ENCODE data around the gene ATP6V1C2.
"Not testable (repeated sequence)": the region's sequence is repeated elsewhere in the genome, so short reads cannot be mapped to it uniquely, and the experiment has no call there.

The ATP6V1C2 gene

GRCh38 chr2:10787176-10787968 is 65.9 kb downstream of the ATP6V1C2 start:
- no peak for FAIRE-seq

DNA sequence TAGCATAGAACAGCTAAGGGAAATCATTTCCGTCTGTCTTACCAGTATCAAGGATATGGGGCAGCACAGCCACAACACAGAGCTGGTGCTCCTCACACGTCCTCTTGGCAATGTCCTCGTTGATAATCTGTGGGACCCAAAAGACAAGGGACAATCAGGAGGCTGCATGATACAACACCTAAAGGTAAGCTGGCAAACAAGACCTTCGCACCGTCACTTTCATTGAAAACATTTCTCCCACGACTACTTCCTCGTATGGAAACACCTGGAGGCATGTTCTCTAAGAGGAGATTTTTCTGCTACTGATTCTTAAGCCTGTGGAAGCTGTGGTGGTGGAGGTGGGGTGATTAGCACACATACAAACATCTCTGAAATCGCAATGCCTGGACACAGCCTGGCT is 67.4 kb downstream of the ATP6V1C2 start:
- no peak for FAIRE-seq

- FAIRE-seq: no peak
Observed at GRCh38 chr2:10790228-10790973, 69.0 kb downstream of the ATP6V1C2 start.

DNA sequence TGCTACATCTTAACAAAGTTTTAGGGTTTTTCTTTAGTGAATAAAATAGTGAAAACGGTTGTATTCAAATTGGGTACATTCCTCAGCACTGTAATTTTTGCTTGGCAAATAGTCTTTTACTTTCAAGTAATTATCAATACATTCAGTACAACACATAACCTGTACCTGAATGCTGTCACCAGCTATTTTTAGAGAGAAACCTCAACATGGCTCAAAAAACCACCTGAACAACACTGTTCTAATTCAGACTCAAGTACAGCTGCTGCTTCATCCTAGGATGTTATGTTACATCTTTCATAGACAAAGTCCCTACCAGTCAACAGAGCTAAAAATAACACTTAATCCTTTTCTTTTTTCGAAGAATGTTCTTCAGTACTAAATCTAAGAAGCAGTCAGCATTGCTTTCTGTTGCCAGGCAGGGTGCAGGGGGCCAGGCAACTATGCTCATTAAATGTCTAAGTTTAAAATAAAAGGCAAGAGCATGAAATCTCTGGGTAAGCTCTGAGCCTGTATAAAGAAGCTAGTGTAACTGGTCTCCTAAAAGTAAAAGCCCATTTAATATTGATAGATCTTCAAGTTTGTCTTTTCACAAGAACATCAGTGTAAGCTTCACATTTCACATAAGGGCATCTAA is 70.7 kb downstream of the ATP6V1C2 start:
- no peak for FAIRE-seq

- FAIRE-seq: no peak
Observed at GRCh38 chr2:10792660-10793400, 71.4 kb downstream of the ATP6V1C2 start.

GRCh38 chr2:10793816-10794215 is 72.4 kb downstream of the ATP6V1C2 start:
- FAIRE-seq: no peak

- FAIRE-seq: no peak
Observed at GRCh38 chr2:10794876-10795275, 73.4 kb downstream of the ATP6V1C2 start.

- FAIRE-seq: no peak
Observed at GRCh38 chr2:10795508-10796046, 74.1 kb downstream of the ATP6V1C2 start.

- FAIRE-seq: no peak
Observed at GRCh38 chr2:10796703-10797102, 75.3 kb downstream of the ATP6V1C2 start.

DNA sequence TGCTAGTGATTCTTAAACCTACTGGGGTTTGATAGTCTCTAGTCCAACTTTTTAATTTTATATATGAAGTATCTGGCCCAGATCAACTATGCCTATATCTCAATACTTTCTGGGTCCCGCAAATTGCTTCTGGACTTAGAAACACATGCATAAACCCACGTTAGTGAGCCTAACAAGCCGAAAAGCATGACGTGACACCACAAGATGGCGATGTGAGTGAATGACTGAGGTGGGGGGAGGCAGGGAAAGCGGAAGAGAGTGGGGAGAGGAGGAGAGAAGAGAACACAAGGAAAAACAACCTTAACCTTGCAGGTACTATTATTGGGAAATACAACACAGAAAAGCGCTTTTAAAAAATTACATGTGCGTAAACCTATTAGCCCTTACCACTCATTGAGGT is 77.4 kb downstream of the ATP6V1C2 start:
- FAIRE-seq: no peak

DNA sequence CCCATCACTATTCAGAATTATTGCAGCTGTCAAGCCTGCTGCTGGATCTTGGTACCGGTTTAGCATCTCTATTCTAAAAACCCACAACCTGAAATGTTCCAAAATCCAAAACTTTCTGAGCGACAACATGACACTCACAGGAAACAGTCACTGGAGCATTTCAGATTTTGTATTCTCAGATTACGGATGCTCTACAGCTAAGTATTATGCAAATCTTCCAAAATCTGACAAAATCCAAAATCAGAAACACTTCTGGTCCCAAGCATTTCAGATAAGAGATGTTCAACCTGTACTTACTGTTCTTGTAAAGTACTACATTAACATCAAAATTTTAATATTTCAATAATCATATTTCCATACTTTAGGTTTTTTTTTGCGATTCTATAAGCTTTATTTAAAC is 78.7 kb downstream of the ATP6V1C2 start:
- no peak for FAIRE-seq

DNA sequence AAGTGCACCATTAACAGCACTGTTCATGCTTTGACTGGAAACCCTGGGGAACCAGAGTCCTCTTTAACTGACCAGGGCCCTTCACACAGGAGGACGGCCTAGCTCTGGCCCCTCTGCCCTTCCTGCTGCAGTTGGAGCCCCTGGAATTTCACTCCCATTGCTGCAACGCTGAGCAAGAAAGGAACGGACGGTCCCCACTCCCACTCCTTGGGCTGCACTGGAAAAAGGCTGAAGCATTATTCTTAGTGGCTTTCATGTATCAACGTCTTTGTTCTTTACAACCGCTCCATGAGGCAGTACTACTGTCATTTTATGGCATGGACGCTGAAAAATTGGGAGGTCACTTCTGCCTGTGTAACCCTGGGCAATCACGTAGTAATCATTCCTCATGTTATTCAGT is 81.2 kb downstream of the ATP6V1C2 start:
- no peak for FAIRE-seq

GRCh38 chr2:10805990-10806389 is 84.6 kb downstream of the ATP6V1C2 start:
- FAIRE-seq: not testable (repeated sequence)

DNA sequence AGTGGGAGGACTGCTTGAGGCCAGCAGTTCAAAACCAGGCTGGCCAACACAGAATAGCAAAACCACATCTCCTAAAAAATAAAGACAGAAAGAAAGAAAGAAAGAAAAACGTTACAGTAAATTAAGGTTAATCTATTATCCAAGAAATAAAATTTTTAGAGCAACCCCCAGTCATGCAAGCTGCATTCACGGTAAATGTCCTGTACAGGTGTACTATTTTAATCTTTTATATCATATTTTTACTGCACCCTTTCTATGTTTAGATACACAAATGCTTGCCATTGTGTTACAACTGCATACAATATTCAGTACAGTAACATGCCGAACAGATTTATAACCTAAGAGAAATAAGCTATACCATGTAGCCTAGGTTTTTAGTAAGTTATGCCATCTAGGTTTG is 85.1 kb downstream of the ATP6V1C2 start:
- FAIRE-seq: no peak

DNA sequence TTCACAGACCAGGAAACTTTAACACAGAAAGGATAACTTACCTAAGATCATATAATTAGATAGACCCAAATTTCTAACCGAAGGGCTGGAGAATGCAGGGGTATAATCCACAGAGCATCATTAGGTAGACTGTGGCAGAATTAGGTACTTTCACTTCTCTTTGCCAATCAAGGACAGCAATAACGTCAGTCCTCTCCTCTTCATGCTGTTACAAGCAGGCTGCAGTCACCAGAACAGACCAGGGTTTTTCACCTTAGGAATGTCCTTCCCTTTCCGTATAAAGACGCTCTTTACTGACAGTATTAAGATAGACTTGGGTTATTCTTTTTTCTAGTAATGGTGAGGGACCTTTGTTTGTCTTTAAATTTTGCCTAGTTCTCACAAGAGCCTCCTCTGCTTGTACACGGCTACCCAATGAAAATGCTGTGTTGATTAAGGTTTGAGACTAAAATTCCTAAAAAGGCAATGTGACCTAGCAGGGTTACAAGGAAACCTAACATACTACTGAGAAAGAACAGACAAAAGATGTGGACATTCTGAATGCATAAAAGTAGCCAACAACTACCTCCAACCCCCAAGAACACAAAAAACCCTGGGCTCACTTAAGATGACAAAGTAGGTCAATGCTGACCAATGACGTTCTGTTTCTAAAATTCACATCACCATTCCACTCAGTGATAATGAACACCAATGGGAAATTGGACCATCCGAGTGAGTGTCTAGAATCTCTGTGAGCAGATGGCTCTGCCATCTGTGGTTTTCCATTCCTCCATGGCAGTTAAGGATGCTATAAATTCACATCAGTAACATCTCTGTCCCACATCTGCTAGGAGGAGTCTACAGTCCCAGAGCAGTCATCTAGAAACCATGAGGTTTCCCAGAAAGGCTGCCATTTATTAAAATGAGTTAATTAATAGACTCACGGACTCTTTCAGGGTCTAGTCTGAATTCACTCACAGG is 89.1 kb downstream of the ATP6V1C2 start:
- no peak for FAIRE-seq

DNA sequence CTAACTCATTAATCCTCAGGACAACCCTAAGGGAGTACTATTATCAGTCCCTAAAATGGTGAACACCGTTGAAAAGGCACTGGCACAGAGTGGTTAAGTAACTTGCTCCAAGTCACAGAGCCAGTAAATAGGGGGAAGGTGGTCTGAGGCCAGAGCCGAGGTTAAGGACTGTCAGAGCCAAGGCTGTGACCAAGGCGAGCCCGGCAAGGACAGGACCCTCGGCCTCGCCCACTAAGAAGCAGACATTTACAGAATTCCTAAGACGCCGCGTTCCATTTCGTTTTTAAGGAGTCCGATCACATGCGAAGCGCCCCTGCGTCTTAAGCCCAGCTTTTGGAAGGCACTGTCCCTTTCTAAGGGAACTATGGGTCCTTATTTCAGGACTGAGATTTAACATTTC is 90.1 kb downstream of the ATP6V1C2 start:
- FAIRE-seq: no peak

DNA sequence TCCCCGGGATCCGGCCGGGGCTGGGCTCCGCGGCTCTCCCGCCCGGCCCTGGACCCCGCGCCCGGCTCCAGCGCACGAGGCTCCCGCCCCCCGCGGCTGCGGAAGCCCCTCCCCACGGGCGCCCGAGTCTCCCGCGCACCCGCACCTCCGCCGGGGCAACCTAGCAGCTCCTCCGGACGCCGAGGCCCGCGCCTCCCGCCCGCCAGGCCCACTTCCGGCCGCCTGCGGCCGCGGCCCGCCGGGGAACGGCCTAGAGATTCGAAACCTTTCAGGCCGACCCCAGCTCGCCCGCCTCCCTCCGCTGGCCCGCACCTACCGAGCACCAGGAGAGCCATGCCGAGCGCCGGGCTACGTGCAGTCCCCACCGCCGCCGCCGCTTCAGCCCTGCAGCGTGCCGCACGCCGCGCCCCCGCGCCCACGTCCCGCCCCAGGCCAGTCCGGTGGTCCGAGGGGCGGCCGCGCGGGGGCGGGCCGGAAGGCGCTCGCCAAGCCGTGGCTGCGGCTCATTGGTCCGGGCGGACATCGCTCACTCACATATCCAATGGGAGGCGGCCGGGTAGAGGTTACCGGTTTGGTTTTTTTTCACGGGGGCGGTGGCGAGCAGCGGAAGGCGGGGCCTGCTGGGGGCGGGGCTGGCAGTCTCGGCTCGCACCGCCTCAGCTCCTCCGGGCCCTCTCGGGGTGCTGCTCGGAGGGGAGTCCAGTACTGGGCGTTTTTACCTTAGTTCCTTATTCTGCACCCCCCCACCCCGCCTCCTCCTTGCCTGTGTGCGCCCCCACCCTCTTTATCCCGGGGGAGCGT is 91.1 kb downstream of the ATP6V1C2 start, which contains the start of gene PDIA6:
Gene PDIA6, minus strand, starts transcription at position 424 of the 801 bp plus-strand sequence. Its CDS starts 89 bp downstream, at position 335.
- FAIRE-seq: no peak

GRCh38 chr2:10813163-10814138 is 92.0 kb downstream of the ATP6V1C2 start:
- FAIRE-seq: not testable (repeated sequence)

DNA sequence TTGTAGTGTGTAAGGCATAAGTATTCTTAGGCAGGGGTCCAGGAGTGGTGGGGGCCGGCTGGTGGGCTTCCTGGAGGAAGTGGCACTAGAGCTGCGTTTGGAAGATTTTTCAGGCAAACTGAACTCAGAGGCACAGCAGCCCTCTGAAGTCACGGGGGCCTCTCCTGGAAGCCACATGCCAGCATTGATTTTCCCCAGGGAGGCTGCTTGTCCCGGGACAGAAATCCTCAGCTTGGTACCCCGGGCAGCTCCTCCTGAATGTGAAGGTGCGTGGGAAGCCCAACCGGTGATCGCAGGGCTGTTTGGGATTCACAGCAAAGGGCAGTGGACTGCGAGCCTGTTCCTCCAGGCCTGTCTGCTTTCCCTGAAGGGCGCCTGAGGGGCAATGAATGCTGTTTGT is 92.7 kb downstream of the ATP6V1C2 start:
- no peak for FAIRE-seq

All from colon (tissue), 2 donors.